Measurements from ENCODE around the gene MRTFB.

MRTFB gene

DNA sequence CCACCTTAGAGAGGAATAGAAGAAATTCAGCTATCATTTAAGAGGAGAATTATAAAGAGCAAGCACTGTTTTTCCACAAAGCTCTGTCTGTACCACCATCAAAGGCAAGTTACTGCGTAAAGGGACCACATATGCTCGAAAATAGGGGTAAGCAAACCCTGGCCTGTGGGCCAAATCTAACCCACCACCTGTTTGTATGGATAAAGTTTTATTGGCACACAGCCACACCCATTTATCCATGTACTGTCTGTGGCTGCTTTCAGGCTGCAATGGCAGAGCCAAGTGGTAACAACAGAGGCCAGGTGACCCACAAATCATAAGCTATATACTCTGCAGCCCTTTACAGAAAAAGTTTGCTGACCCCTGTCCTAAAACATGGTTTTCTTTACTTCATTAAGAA lies 180.3 kb downstream of the MRTFB start:
- TF ChIP-seq, protein P1, sequence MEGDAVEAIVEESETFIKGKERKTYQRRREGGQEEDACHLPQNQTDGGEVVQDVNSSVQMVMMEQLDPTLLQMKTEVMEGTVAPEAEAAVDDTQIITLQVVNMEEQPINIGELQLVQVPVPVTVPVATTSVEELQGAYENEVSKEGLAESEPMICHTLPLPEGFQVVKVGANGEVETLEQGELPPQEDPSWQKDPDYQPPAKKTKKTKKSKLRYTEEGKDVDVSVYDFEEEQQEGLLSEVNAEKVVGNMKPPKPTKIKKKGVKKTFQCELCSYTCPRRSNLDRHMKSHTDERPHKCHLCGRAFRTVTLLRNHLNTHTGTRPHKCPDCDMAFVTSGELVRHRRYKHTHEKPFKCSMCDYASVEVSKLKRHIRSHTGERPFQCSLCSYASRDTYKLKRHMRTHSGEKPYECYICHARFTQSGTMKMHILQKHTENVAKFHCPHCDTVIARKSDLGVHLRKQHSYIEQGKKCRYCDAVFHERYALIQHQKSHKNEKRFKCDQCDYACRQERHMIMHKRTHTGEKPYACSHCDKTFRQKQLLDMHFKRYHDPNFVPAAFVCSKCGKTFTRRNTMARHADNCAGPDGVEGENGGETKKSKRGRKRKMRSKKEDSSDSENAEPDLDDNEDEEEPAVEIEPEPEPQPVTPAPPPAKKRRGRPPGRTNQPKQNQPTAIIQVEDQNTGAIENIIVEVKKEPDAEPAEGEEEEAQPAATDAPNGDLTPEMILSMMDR (IDR thresholded peaks at IDR 0.05; ENCODE audit: control extremely low read depth, extremely low read depth, low read depth, missing control alignments): no peak
- CTCF ChIA-PET: interaction anchor here (1.0 to 2.3 kb wide), 2 partner anchors 8 to 332 kb away, joined by 4 to 6 read pairs; partner anchors contain the start of gene ERCC4
- POLR2A ChIA-PET: interaction anchor here (0.7 kb wide), 1 partner anchor 381 kb away, joined by 4 read pairs; no protein-coding TSS in a partner anchor
- DNase-seq (ENCODE audit: extremely low spot score): no peak

DNA sequence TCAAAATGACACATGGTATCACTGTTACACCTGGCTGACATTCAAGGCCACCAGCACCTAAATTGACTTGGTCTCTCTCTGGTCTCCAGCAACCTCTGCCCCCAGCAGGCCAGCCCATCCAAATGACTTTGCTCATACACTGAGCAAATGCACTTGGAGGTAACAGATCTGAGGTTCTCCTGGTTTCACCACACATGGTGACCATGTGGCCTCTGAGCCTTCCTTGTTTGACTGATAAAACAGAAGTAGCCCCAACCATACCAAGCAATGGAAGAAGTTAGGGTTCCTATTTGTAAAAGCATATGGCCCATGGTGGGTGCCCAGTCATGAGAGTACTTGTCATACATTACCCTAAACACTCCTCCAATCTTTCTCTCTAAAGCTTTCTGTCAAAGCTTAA lies 181.7 kb downstream of the MRTFB start:
- TF ChIP-seq, protein P1 (IDR thresholded peaks at IDR 0.05; ENCODE audit: control extremely low read depth, extremely low read depth, low read depth, missing control alignments): no peak
- ChIA-PET POLR2A (no interaction called here), CTCF (interaction anchor here (2.2 kb wide), 1 partner anchor 276 kb away, joined by 6 read pairs; no protein-coding TSS in a partner anchor)
- no peak for DNase-seq (ENCODE audit: extremely low spot score)

DNA sequence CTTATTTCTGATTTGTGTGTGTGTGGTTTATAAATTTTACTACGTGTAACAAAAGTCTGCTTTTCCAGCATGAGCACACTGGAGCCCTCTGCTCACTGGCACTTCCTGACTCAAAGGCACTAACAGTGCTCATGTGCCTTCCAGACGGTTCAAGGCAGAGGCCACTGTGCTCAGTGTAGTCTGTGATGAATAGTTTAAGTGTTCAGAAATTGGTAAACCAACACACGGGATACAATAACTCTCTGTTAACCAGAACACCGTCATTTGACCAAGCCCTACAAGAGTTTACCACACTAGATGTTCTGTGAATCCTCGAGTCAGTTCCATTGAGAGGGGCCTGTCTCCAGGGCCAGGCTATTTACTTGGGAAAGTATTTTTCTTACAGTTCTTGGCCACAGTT lies 191.9 kb downstream of the MRTFB start:
- DNase-seq (ENCODE audit: extremely low spot score): no peak
- CTCF ChIA-PET: interaction anchor here (1.6 kb wide), 1 partner anchor 379 kb away, joined by 3 read pairs; no protein-coding TSS in a partner anchor
- TF ChIP-seq, protein P1 (IDR thresholded peaks at IDR 0.05; ENCODE audit: control extremely low read depth, extremely low read depth, low read depth, missing control alignments): no peak
- POLR2A ChIA-PET: no interaction called here

DNA sequence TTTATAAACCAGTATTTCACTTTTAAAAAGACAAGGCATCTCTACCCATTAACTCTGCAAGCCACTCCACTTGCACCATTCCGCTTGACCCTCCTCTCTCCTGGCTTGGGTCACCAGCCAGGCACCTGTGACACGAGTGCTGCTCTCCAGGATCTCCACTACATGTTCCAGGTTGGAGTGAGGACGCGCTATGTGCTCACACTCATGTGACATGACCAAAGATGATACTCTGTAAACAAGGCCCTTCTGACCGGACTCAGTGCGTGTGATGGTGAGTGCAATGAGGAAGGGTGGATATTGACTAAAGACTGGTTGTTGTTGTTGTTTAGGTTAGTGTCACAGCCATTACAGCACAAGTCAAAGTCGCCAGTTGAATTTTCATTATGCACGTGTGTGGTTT lies 192.7 kb downstream of the MRTFB start:
- TF ChIP-seq, protein P1 (IDR thresholded peaks at IDR 0.05; ENCODE audit: control extremely low read depth, extremely low read depth, low read depth, missing control alignments): no peak
- DNase-seq (ENCODE audit: extremely low spot score): no peak
- POLR2A ChIA-PET: no interaction called here
- CTCF ChIA-PET: no interaction called here

DNA sequence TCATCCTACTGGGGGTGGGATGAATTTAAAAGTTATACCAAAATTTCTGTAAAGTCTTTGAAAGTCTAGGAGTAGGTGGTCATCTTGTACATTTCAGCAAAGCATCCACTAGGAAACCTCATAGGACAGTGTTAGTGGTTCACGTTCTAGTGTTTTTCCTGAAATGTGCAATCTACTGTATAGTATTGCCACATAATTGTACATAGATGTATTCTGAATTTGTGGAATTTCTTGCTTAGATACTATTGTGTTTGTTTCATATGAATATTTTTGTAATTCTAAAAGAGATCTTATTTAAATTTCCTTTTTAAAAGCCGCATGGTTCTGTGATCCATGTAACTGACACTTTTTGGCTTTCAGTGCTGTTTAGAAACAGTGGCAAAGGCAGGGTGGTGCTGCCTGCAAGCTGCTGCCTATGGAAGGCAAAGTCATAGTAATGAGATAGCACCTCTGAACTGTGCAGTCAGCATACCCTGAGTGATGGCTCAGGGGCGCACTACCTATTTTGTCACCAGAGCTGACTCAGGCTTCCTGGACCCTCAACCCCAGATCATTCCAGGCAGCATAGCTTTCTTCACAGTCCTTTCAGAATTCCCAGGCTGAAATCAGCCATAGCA lies 193.3 kb downstream of the MRTFB start:
- TF ChIP-seq, protein P1 (IDR thresholded peaks at IDR 0.05; ENCODE audit: control extremely low read depth, extremely low read depth, low read depth, missing control alignments): no peak
- ChIA-PET POLR2A (no interaction called here), CTCF (interaction anchor here (0.7 to 2.2 kb wide), 6 partner anchors 14 to 344 kb away, joined by 3 to 7 read pairs (median 4); partner anchors contain the start of gene ERCC4)
- no peak for DNase-seq (ENCODE audit: extremely low spot score)

DNA sequence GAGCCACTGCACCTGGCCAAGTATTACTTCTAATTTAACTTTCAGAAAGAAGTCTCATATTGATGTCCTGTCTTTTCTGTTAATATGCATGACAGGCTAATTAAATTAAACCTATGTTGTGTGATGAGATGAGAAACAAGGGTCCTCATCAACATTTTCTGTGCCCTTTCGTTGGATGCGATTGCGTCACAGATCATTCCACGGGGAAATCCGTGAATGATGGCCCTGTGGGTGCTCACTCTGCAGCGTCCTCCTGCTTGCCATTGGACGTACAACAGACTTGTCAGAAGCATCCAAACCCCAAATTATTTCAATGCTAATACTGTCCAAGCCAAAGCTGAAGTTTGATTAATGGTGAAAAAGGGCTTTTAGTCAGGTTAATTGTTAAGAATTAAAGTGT lies 197.0 kb downstream of the MRTFB start:
- DNase-seq (ENCODE audit: extremely low spot score): no peak
- ChIA-PET POLR2A (no interaction called here), CTCF (interaction anchor here (1.9 to 2.4 kb wide), 2 partner anchors 9 to 18 kb away, joined by 8 to 11 read pairs; no protein-coding TSS in a partner anchor)
- TF ChIP-seq, protein P1 (IDR thresholded peaks at IDR 0.05; ENCODE audit: control extremely low read depth, extremely low read depth, low read depth, missing control alignments): no peak

All from GM10248 (cell line).